Measurements from ENCODE around the gene CDKAL1. TPM values are rescaled to one million over a fixed set of nuclear protein-coding genes. Genes with fewer than 3 reads are reported as not detected.

Gene CDKAL1
- total and polyA plus RNA-seq, 2 of the 8 experiments (the other 6 are each of a cell fraction or from before 2014, with no cell fraction given), result 8.4 to 24.6 TPM

GRCh38 chr6:20746805-20747558 lies 212.7 kb downstream of the CDKAL1 start:
- Histone ChIP-seq H3K9me3 (ENCODE audit: insufficient read depth in 2 of 2, low read depth in 1 of 2, low read length in 1 of 2) (no peaks in the 10 kb centered on the region), H4K5ac (ENCODE audit: insufficient read length, low read depth, low read length) (no peak overlapping the region), H2BK15ac (ENCODE audit: low read length) (no peak overlapping the region), H3K23ac (ENCODE audit: insufficient read length) (no peak overlapping the region), H3K79me1 (ENCODE audit: low read depth, low read length) (no peaks in the 10 kb centered on the region), H3K79me2 (ENCODE audit: control insufficient read depth in 1 of 2, insufficient read depth in 2 of 2, low read length in 2 of 2) (no peaks in the 10 kb centered on the region), H2BK12ac (ENCODE audit: low read depth, low read length) (no peak overlapping the region), H3K27ac (ENCODE audit: low read depth, low read length) (no peak overlapping the region), H3K14ac (ENCODE audit: insufficient read length) (no peak overlapping the region), H3K18ac (ENCODE audit: extremely low read depth, low read length) (no peak overlapping the region), H3K23me2 (ENCODE audit: low read depth, low read length) (no peaks in the 10 kb centered on the region), H3K4ac (replicated peaks; ENCODE audit: insufficient read length, low read depth, low read length) (no peak overlapping the region), H3K56ac (replicated peaks; ENCODE audit: insufficient read length, low read depth, low read length) (no peak overlapping the region), H2AK5ac (ENCODE audit: low read depth, low read length) (no peak overlapping the region), H3K36me3 (ENCODE audit: control insufficient read depth in 2 of 4, insufficient read depth in 4 of 4, low read length in 3 of 4) (no peaks in the 10 kb centered on the region), H3K27me3 (replicated peaks in 1 of 4; ENCODE audit: control insufficient read depth in 3 of 4, extremely low read depth in 1 of 4, insufficient read depth in 3 of 4, low read length in 3 of 4) (no peaks in the 10 kb centered on the region), H3K4me2 (ENCODE audit: insufficient read depth in 1 of 2, low read depth in 2 of 2, low read length in 2 of 2) (no peak overlapping the region), H2AFZ (ENCODE audit: low read length) (no peak overlapping the region), H2BK5ac (ENCODE audit: low read depth, low read length) (no peak overlapping the region), H4K20me1 (replicated peaks in 1 of 2; ENCODE audit: control insufficient read depth in 1 of 2, insufficient read depth in 2 of 2, low read length in 2 of 2) (no peaks in the 10 kb centered on the region), H2BK120ac (replicated peaks; ENCODE audit: low read depth, low read length) (no peak overlapping the region), H3K4me3 (ENCODE audit: extremely low read depth in 1 of 4, insufficient read depth in 2 of 4, low read depth in 3 of 4, low read length in 4 of 4) (no peak overlapping the region), H2BK20ac (ENCODE audit: low read length) (no peak overlapping the region), H4K8ac (ENCODE audit: extremely low read depth, insufficient read depth, low read length) (no peak overlapping the region), H4K91ac (replicated peaks; ENCODE audit: insufficient read length, low read length) (no peak overlapping the region), H3K4me1 (replicated peaks in 1 of 4; ENCODE audit: control insufficient read depth in 3 of 4, insufficient read depth in 4 of 4, low read length in 3 of 4) (peaks cover 0 to 3% (median 0%) of the 10 kb centered on the region in 4 experiments; a peak in 1 of 7 replicates), H3K9ac (replicated peaks in 1 of 4; ENCODE audit: extremely low read depth in 1 of 4, low read depth in 3 of 4, low read length in 3 of 4) (no peak overlapping the region)
- 96% methylated on average over 6 of the region's 6 CpGs; no CpG with 5 or more reads in 1 of the 2 experiments for WGBS, 2 experiments (ENCODE audit: extremely low coverage in 1 of 2, insufficient coverage in 1 of 2, insufficient read length in 1 of 2, insufficient replicate concordance in 2 of 2, low coverage in 1 of 2, low lambda C conversion rate in 2 of 2, missing lambda C conversion rate in 1 of 2)
- CTCF ChIA-PET (ENCODE audit: partially characterized antibody), result interaction anchor here (0.9 kb wide), 1 partner anchor 8 kb away, joined by 3 read pairs; no protein-coding TSS in a partner anchor
- FAIRE-seq, result no peak
- POLR2A ChIA-PET (ENCODE audit: partially characterized antibody), result no interaction called here
- DNase-seq (ENCODE audit: low read depth in 1 of 2, low spot score in 2 of 2), result no peak
- TF ChIP-seq SP2 (IDR thresholded peaks at IDR 0.05; ENCODE audit: low read length) (no peak), POU5F1 (IDR thresholded peaks at IDR 0.05; ENCODE audit: low read depth, low read length) (no peak), SP1 (IDR thresholded peaks at IDR 0.05; ENCODE audit: low read depth, low read length) (no peak), MAFK (IDR thresholded peaks at IDR 0.05; ENCODE audit: low read depth, low read length) (no peak), TCF12 (IDR thresholded peaks at IDR 0.05; ENCODE audit: low read depth, low read length) (no peak), POLR2A (IDR thresholded peaks at IDR 0.05; ENCODE audit: control extremely low read depth in 1 of 2, low read depth in 2 of 2, low read length in 2 of 2) (no peak), KDM1A (IDR thresholded peaks at IDR 0.05; ENCODE audit: borderline replicate concordance, low read length) (no peak), CBX5 (IDR thresholded peaks at IDR 0.05; ENCODE audit: low read depth, low read length) (no peak), HDAC6 (IDR thresholded peaks at IDR 0.05; ENCODE audit: low read depth, low read length) (no peak), CHD2 (IDR thresholded peaks at IDR 0.05; ENCODE audit: low read length) (no peak)

Measured in H1 (cell line).